GM23338 (cell line): ENCODE results near the gene ALCAM. TPM values are rescaled to one million over a fixed set of nuclear protein-coding genes. Genes with fewer than 3 reads are reported as not detected.

Experiments
- ATAC-seq: fragments of 200-7000 bp; cut with Tn5 transposase; 3 replicates; pipeline ENCODE4 v1.9.1; 2020
- DNase-seq: peaks from one replicate; pipeline ENCODE4 v3.0.0-alpha.2; 2015; ENCODE audit warnings: low spot score
- H2AFZ ChIP-seq: fragments of 200-600 bp; sonication (generic); 2 replicates; pipeline ENCODE4 v1.8.0; 2016; ENCODE audit warnings: antibody characterized with exemption, mild to moderate bottlenecking, moderate library complexity
- H3F3A ChIP-seq: fragments of 200-600 bp; sonication (generic); replicated peaks from 2 replicates; pipeline ENCODE4 v1.8.0; 2017; ENCODE audit warnings: antibody characterized with exemption, mixed run types, low read depth
- H3K27ac ChIP-seq: fragments of 200-600 bp; sonication (generic); 2 replicates; pipeline ENCODE4 v1.6.1; 2016; ENCODE audit warnings: low read depth
- H3K27me3 ChIP-seq: fragments of 200-600 bp; sonication (generic); 2 replicates; pipeline ENCODE4 v1.8.0; 2016; ENCODE audit warnings: mild to moderate bottlenecking, mixed run types, moderate library complexity; ENCODE audit not compliant: insufficient read depth
- H3K36me3 ChIP-seq: fragments of 200-600 bp; sonication (generic); 2 replicates; pipeline ENCODE4 v1.8.0; 2016; ENCODE audit warnings: mild to moderate bottlenecking; ENCODE audit not compliant: insufficient read depth
- H3K4me1 ChIP-seq: fragments of 200-600 bp; sonication (generic); 2 replicates; pipeline ENCODE4 v1.8.0; 2016; ENCODE audit warnings: mild to moderate bottlenecking, moderate library complexity; ENCODE audit not compliant: insufficient read depth
- H3K4me2 ChIP-seq: fragments of 200-600 bp; sonication (generic); 2 replicates; pipeline ENCODE4 v1.7.1; 2017; ENCODE audit warnings: mixed run types
- H3K4me3 ChIP-seq: fragments of 200-600 bp; sonication (generic); 2 replicates; pipeline ENCODE4 v1.6.1; 2016; ENCODE audit warnings: mixed run types
- H3K79me2 ChIP-seq: fragments of 200-600 bp; sonication (generic); replicated peaks from 2 replicates; pipeline ENCODE4 v1.8.0; 2017; ENCODE audit warnings: mild to moderate bottlenecking; ENCODE audit not compliant: insufficient read depth
- H3K9me2 ChIP-seq: fragments of 200-600 bp; sonication (generic); 2 replicates; pipeline ENCODE4 v1.8.0; 2017; ENCODE audit not compliant: insufficient read depth
- H4K20me1 ChIP-seq: fragments of 200-600 bp; sonication (generic); replicated peaks from 2 replicates; pipeline ENCODE4 v1.8.0; 2017; ENCODE audit warnings: mild to moderate bottlenecking; ENCODE audit not compliant: insufficient read depth
- H3K27ac Mint-ChIP-seq: 2 replicates; pipeline ENCODE4 v1.8.0; 2020; ENCODE audit warnings: inconsistent platforms, mild to moderate bottlenecking, moderate library complexity, mixed read lengths
- H3K27me3 Mint-ChIP-seq: 3 replicates; pipeline ENCODE4 v1.8.0; 2022; ENCODE audit warnings: low read depth, mild to moderate bottlenecking, moderate library complexity, mixed read lengths, inconsistent platforms; ENCODE audit not compliant: insufficient read depth, poor library complexity
- H3K36me3 Mint-ChIP-seq: 3 replicates; pipeline ENCODE4 v1.8.0; 2021; ENCODE audit warnings: low read depth, mild to moderate bottlenecking, inconsistent platforms, moderate library complexity, mixed read lengths
- H3K4me1 Mint-ChIP-seq: 3 replicates; pipeline ENCODE4 v1.8.0; 2020; ENCODE audit warnings: mild to moderate bottlenecking, inconsistent platforms, mixed read lengths
- H3K4me3 Mint-ChIP-seq: 3 replicates; pipeline ENCODE4 v1.8.0; 2021; ENCODE audit warnings: moderate library complexity, mild to moderate bottlenecking, inconsistent platforms, mixed read lengths
- H3K9me3 Mint-ChIP-seq: 3 replicates; pipeline ENCODE4 v1.8.0; 2020; ENCODE audit warnings: moderate library complexity, mild to moderate bottlenecking, inconsistent platforms, mixed read lengths
- CREB1 ChIP-seq: fragments of 250-450 bp; sonication (Bioruptor Pico); IDR thresholded peaks from 2 replicates; pipeline ENCODE4 v1.5.0; 2020; ENCODE audit warnings: low read depth, mild to moderate bottlenecking, moderate library complexity
- CTCF ChIP-seq, 2 experiments: fragments of 200-600 bp in 1 of 2; sonication (generic) in 1 of 2; conservative IDR thresholded peaks; 2 replicates each; pipeline versions ENCODE4 v1.5.1 to v1.6.1; 2016 to 2017; ENCODE audit warnings: antibody characterized with exemption in 2 of 2, low read depth in 2 of 2, mild to moderate bottlenecking in 2 of 2, moderate library complexity in 1 of 2
- ETS1 ChIP-seq: IDR thresholded peaks from 2 replicates; pipeline ENCODE4 v1.6.1; 2016; ENCODE audit warnings: antibody characterized with exemption
- EZH2 ChIP-seq: fragments of 200-600 bp; sonication (generic); IDR thresholded peaks from one replicate; pipeline ENCODE4 v1.8.0; 2017; ENCODE audit warnings: antibody characterized with exemption, mild to moderate bottlenecking, low read depth; ENCODE audit not compliant: unreplicated experiment
- JUNB ChIP-seq: IDR thresholded peaks from one replicate; pipeline ENCODE4 v1.6.1; 2016; ENCODE audit warnings: antibody characterized with exemption; ENCODE audit not compliant: unreplicated experiment
- NANOG ChIP-seq: IDR thresholded peaks from 2 replicates; pipeline ENCODE4 v1.6.1; 2016; ENCODE audit warnings: antibody characterized with exemption, borderline replicate concordance
- POLR2AphosphoS5 ChIP-seq: IDR thresholded peaks from 2 replicates; pipeline ENCODE4 v1.6.1; 2016; ENCODE audit warnings: antibody characterized with exemption, low read depth
- STAT1 ChIP-seq: IDR thresholded peaks from one replicate; pipeline ENCODE4 v1.6.1; 2016; ENCODE audit warnings: antibody characterized with exemption; ENCODE audit not compliant: unreplicated experiment
- ZNF331 ChIP-seq: fragments of 250-450 bp; sonication (Bioruptor Pico); IDR thresholded peaks from 2 replicates; pipeline ENCODE4 v1.5.0; 2020; ENCODE audit warnings: low read depth, mild to moderate bottlenecking, moderate library complexity
- ZNF462 ChIP-seq: fragments of 250-450 bp; sonication (Bioruptor Pico); IDR thresholded peaks from 2 replicates; pipeline ENCODE4 v1.5.0; 2020; ENCODE audit warnings: mild to moderate bottlenecking, moderate library complexity
- polyA plus RNA-seq: library from polyadenylated mRNA; unstranded; fragments of >200 nt; fragmentation: Nextera tagmentation; extraction: Ambion mirVana; gene quantifications from 2 replicates; pipeline ENCODE4 v1.2.1, GENCODE V29; 2016
- total RNA-seq: library from RNA; depleted of rRNA; stranded (reverse); fragments of >200 nt; shearing (Covaris generic); gene quantifications from 2 replicates; pipeline ENCODE4 v1.2.3, GENCODE V29; 2014

Gene ALCAM
- total and polyA plus RNA-seq, 2 experiments from 2014 or later = 11.3 to 36.0 TPM

- no peak for TF ChIP-seq STAT1
- no peak for TF ChIP-seq ZNF331 (CRISPR knock-in tag)
- peak; percentile 52 to 71 for TF ChIP-seq CTCF (conservative IDR thresholded peaks at IDR 0.05; ENCODE audit: low read depth in 2 of 2)
- no peak for TF ChIP-seq CREB1 (CRISPR knock-in tag)
- TF ChIP-seq POLR2AphosphoS5 = no peak
- no peak for TF ChIP-seq JUNB
- Histone ChIP-seq H3K4me3 (no peak overlapping the region), H4K20me1 (no peaks in the 10 kb centered on the region), H3K4me1 (peaks cover 14% of the 10 kb centered on the region; the same call in 1 of the 2 replicates), H2AFZ (no peak overlapping the region), H3K27ac (no peak overlapping the region), H3K79me2 (no peaks in the 10 kb centered on the region), H3F3A (no peaks in the 10 kb centered on the region), H3K36me3 (no peaks in the 10 kb centered on the region), H3K27me3 (no peaks in the 10 kb centered on the region), H3K9me2 (no peaks in the 10 kb centered on the region), H3K4me2 (no peak overlapping the region)
- peak; percentile 58 for DNase-seq
- no peak overlapping the region for H3K27ac Mint-ChIP-seq
- no peak overlapping the region for H3K4me3 Mint-ChIP-seq
- H3K27me3 Mint-ChIP-seq = no peaks in the 10 kb centered on the region
- no peaks in the 10 kb centered on the region for H3K9me3 Mint-ChIP-seq
- peaks cover 2% of the 10 kb centered on the region; the same call in 1 of the 3 replicates for H3K36me3 Mint-ChIP-seq
- 0 out of 3 replicates have a peak, but pooled peaks have one; percentile 34 for ATAC-seq
- H3K4me1 Mint-ChIP-seq = peaks cover 23% of the 10 kb centered on the region
Measured at GRCh38 chr3:105516972-105517371, 150.3 kb downstream of the ALCAM start.

GRCh38 chr3:105518203-105518602 lies 151.5 kb downstream of the ALCAM start:
- ATAC-seq (no peak), DNase-seq (no peak)
- H3K4me2 ChIP-seq = no peak overlapping the region
- no peaks in the 10 kb centered on the region for H3K9me2 ChIP-seq
- no peak overlapping the region for H3K27ac Mint-ChIP-seq
- no peaks in the 10 kb centered on the region for H3K9me3 Mint-ChIP-seq
- H3K36me3 Mint-ChIP-seq = peaks cover 2% of the 10 kb centered on the region; the same call in 1 of the 3 replicates
- peaks cover 13% of the 10 kb centered on the region; the same call in 1 of the 2 replicates for H3K4me1 ChIP-seq
- no peaks in the 10 kb centered on the region for H3K27me3 Mint-ChIP-seq
- H3K79me2 ChIP-seq = no peaks in the 10 kb centered on the region
- H3K27me3 ChIP-seq = no peaks in the 10 kb centered on the region
- H3K4me3 ChIP-seq = no peak overlapping the region
- H2AFZ ChIP-seq = no peak overlapping the region
- H3K4me3 Mint-ChIP-seq = no peak overlapping the region
- H3K4me1 Mint-ChIP-seq = peaks cover 20% of the 10 kb centered on the region
- H3K27ac ChIP-seq = no peak overlapping the region
- H3F3A ChIP-seq = no peaks in the 10 kb centered on the region
- no peaks in the 10 kb centered on the region for H4K20me1 ChIP-seq
- H3K36me3 ChIP-seq = no peaks in the 10 kb centered on the region
- TF ChIP-seq CTCF (conservative IDR thresholded peaks at IDR 0.05; ENCODE audit: low read depth in 2 of 2) = no peak
- no peak for TF ChIP-seq POLR2AphosphoS5
- TF ChIP-seq STAT1 = no peak
- TF ChIP-seq NANOG = no peak
- TF ChIP-seq ETS1 = no peak
- no peak for TF ChIP-seq ZNF462
- TF ChIP-seq EZH2 = no peak
- no peak for TF ChIP-seq JUNB
